GM10248 (cell line): ENCODE measurements around the gene KIF12.

ENCODE experiments used
- CTCF ChIA-PET: fragments of 300-600 bp; sonication (Branson Sonifier 250); formaldehyde crosslinking; extraction: SDS; loops from one replicate; lab custom pipeline; 2021; ENCODE audit warnings: antibody characterized with exemption; lab: Yijun Ruan, JAX
- POLR2A ChIA-PET: fragments of 350-650 bp; sonication (Branson Sonifier 250); formaldehyde crosslinking; extraction: SDS; loops from one replicate; lab custom pipeline; 2020; ENCODE audit warnings: antibody characterized with exemption; lab: Yijun Ruan, JAX
- DNase-seq: peaks from one replicate; pipeline ENCODE4 v3.0.0; 2012; ENCODE audit errors: extremely low spot score
- CTCF ChIP-seq: IDR thresholded peaks from 2 replicates; pipeline ENCODE4 v1.5.1; 2012; ENCODE audit warnings: mild to moderate bottlenecking, low read depth; ENCODE audit errors: extremely low read depth, missing control alignments, control extremely low read depth

KIF12 gene

DNA sequence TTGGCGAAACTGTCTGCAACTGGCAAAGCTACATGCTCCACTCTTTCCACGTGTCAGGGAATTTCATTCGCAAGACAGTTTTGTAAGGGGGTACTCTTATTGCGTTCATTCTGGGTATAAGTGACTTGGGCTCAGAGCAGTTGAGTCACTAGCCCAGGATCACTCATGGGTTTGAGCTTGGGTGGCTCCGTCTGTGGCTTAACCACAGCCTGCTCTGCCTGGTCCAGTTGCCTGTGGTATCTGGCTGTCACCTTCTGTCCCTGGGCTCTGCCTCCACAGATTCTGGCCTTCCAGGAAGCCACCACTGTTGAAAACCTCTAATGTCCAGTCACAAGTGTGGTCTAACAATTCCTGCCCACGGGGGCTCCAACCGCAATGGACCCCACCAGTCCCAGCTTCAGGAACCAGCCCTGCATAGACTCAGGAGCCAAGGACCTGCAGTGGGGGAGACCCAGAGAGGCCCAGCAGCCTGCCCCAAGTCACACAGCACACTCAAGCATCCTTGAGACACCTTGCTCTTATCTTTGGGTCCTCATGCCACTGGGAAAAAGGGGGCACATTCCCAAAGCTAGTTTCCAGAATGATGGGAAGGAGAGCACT is 10.4 kb downstream of the KIF12 start:
- DNase-seq = no peak
- ChIA-PET POLR2A (no interaction called here), CTCF (interaction anchor here (1.2 to 2.4 kb wide), 5 partner anchors 11 to 202 kb away, joined by 3 to 7 read pairs (median 5); partner anchors contain the start of gene AMBP)
- TF ChIP-seq CTCF = no peak

- POLR2A ChIA-PET = no interaction called here
- DNase-seq = no peak
- CTCF ChIA-PET = interaction anchor here (1.4 to 2.4 kb wide), 3 partner anchors 10 to 203 kb away, joined by 3 to 7 read pairs (median 5); partner anchors contain the start of gene AMBP
- TF ChIP-seq CTCF = no peak
Measured at GRCh38 chr9:114087721-114088120, 11.4 kb downstream of the KIF12 start.

DNA sequence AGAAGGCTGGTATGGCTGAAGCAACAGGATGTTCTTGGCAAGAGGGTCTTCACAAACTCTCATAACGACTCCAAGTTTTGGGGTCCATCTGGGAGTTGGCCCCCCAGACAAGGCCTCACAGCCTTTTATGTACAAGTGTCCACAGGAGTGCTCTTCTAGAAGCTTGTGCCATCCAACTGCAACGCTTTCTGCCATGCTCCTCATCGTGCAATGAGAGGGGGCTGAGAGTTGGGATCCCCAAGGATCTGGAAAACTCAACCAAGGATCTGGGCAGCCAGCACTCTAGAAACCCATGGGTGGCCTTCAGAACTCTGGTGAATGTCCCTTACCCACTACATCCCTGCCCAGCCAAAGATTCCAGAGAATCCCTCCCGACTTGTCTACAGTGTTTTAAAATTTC is 12.5 kb downstream of the KIF12 start:
- POLR2A ChIA-PET = no interaction called here
- DNase-seq = no peak
- CTCF ChIA-PET = interaction anchor here (1.3 to 2.4 kb wide), 2 partner anchors 9 to 213 kb away, joined by 3 to 7 read pairs; partner anchors contain the start of gene AMBP
- TF ChIP-seq CTCF = no peak

DNA sequence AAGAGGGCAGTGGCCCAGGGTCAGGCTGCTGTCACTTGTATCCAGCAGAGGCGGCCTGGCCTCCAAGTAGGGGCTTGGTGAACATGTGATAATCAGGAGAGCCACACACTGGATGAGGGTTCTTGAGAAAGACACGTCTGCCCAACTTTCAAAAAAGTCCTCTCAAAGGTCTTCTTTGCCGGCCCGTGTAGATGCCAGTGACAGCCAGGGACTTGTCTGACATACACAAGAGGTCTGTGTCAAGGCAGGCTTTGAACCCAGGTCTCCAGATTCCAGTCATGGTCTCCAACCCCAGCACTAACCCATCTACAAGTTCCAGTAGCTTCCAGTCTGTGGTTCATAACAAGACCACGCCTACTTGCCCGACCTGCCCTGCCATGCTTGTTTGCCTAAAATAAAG is 13.1 kb downstream of the KIF12 start:
- ChIA-PET POLR2A (no interaction called here), CTCF (interaction anchor here (1.3 to 2.4 kb wide), 2 partner anchors 9 to 213 kb away, joined by 3 to 7 read pairs; partner anchors contain the start of gene AMBP)
- TF ChIP-seq CTCF = no peak
- no peak for DNase-seq

DNA sequence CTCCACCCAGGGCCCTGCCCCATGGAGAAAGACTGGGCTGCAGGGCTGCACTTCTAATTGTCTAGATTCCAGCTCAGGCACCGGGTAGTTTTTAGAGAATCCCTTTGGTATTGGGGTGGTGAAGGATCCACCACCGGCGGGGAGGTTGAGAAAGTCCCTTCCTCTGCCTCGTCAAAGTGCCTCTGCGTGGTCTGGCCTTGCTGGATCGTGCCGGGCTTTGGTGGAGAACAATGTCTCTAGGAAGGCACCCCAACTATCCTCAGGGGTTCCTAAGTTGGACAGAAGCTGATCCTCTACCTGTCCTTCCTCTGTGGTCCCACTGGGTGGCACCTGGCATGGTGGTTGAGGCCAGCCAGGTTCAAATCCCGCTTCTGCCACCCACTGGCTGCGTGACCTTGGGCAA is 13.7 kb downstream of the KIF12 start:
- ChIA-PET POLR2A (no interaction called here), CTCF (interaction anchor here (2.2 to 4.8 kb wide), 4 partner anchors 9 to 224 kb away, joined by 8 to 48 read pairs (median 38); no protein-coding TSS in a partner anchor)
- TF ChIP-seq CTCF = no peak
- DNase-seq = no peak

GRCh38 chr9:114084282-114085073 is 14.6 kb downstream of the KIF12 start:
- no peak for DNase-seq
- ChIA-PET POLR2A (no interaction called here), CTCF (interaction anchor here (0.7 to 4.8 kb wide), 11 partner anchors 10 to 225 kb away, joined by 3 to 80 read pairs (median 10); partner anchors contain the start of genes COL27A1 and KIF12)
- no peak for TF ChIP-seq CTCF
